Epithelial cell of alveolus of lung (primary cell): ENCODE results near the gene TMEM169. TPM values are rescaled to one million over a fixed set of nuclear protein-coding genes. Genes with fewer than 3 reads are reported as not detected.

Source experiments
- total RNA-seq: library from RNA; depleted of rRNA; stranded (reverse); fragments of >200 nt; gene quantifications from 2 replicates; pipeline ENCODE4 v1.2.1, GENCODE V29; 2015

The TMEM169 gene, protein sequence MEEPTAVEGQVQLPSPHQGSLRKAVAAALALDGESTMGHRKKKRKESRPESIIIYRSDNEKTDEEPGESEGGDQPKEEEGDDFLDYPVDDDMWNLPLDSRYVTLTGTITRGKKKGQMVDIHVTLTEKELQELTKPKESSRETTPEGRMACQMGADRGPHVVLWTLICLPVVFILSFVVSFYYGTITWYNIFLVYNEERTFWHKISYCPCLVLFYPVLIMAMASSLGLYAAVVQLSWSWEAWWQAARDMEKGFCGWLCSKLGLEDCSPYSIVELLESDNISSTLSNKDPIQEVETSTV
- 0.16 and 0.65 TPM in 2 replicates for total RNA-seq

DNA sequence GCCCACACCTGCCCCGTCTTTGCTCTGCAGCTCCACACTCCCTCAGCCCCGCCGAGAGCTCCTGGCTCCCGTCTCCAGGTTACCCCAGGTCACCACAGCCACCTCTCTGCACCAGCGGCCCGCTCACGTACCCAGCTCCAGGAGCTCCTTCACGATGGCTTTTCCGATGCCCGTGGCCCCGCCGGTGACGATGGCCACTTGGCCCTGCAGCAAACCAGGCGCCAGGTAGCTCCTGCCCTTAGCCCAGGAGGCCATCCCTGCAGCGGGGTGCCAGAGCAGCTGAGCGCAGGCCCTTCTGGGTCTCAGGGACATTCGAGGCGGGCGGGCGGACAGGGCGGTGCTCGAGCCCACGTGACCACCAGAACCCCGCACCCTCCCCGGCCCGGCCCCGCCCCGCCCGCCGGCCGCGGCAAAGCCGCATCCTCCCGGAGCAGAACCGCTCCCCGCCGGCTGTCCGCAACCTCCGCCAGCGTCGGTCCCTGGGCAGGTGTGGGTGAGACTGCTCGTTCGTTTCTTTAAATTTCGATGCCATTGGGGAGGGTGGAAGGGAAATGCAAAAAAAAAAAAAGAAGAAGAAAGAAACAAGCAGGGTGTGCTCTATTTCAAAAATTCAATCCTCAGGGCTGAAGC lies at the start of gene TMEM169, which contains the start of gene PECR:
Gene TMEM169 (plus strand): TSS at position 433 of the 630 bp plus-strand sequence. CDS start 14,045 bp downstream, outside the sequence.
Gene PECR (minus strand): TSS at position 323 of the 630 bp plus-strand sequence. CDS start 68 bp downstream, at position 255.

DNA sequence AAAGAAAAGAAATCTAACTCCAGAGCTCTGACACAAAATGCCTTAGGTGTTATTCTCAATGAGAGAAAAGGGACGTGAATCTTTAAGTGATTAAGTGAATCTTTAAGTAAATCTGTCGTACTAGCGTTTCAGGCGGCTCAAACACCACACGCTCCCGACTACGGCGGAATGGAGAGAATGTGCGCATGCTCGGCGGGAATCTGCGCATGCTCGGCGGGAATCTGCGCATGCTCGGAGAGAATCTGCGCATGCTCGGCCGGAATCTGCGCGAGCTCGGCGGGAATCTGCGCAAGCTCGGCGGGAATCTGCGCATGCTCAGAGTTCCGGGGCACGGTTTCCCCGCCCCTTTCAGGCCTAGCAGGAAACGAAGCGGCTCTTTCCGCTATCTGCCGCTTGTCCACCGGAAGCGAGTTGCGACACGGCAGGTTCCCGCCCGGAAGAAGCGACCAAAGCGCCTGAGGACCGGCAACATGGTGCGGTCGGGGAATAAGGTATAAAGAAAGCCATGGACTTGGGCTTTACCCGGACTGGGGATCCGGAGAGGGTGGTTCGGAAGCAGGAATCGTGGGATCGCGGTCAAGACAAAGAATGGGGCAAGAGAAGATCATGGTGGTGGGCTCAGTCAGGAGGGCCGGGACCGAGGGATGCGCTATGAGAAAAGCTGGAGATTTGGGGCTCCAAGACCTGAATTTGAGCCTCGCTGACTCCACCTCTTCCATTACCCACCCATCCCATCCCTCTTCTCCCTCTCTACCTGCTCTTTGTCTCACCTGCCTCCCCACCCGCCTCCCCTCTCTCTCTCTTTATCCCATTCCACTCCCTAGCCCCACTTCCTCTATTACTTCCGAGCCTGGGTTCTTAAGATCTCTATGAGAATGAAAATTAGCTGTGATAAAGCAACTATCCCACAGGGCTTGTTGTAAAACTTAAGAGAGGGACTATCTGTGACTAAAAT lies 27.5 kb downstream of the TMEM169 start, which contains the start of gene XRCC5:
Gene XRCC5 (plus strand): TSS at position 382 of the 955 bp plus-strand sequence. CDS start 89 bp downstream, at position 471.

Other genes with a start within 250 kb of the TMEM169 start
- 0.32 and 1.4 TPM in 2 replicates for gene MREG, start 68.4 kb upstream of the TMEM169 start, total RNA-seq
- 4.6 and 7.0 TPM in 2 replicates for gene PECR, start 110 bp upstream of the TMEM169 start, total RNA-seq
- gene XRCC5, start 27.4 kb downstream of the TMEM169 start, total RNA-seq, result 195 and 228 TPM in 2 replicates